SK-N-MC (cell line): ENCODE measurements around the gene SLC11A1.
A peak's percentile ranks its signal among the peaks of the same experiment; 100 is the strongest.

Source experiments
- EZH2 ChIP-seq: fragments of 200-600 bp; sonication (generic); IDR thresholded peaks from one replicate; pipeline ENCODE4 v1.6.1; 2017; ENCODE audit warnings: antibody characterized with exemption
- POLR2AphosphoS5 ChIP-seq: IDR thresholded peaks from 2 replicates; pipeline ENCODE4 v1.6.1; 2012; ENCODE audit warnings: mild to moderate bottlenecking, low read depth, low read length, borderline replicate concordance

DNA sequence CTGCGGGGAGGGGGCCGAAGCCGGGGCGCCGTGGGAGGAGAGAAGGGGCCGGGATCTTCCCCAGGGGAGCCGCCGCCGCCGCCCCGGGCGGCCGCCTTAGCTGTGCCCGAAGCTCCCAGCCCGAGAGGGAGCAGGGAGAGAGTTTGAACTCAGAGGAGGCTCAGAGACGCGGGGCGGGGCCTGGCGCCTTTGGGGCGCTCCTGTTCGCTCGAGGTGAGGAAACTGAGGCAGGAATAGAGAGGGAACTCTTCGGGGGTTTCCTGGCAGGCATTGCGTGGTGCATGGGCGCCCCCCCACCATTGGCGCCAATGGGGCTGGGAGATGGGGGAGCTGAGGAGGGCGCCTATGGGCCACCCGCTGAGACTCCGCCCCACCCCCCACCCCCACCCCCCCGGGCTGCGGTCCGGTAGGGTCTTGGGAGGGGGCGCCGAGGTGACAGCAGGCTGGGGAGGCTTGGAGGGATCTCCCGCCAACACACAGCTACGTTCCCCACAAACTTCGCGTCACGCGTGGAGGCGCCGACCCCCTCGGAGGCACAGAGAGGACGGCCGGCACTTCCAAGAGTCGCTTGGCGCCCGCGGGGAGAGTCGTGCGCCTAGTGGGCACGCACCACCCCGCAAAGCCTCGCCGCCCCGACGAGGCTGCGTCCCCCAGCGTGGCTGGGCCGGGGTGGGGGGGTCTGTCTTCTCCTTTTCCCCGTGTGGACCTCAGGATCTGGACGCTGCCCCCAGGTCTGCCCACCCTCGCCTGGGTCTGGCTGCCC lies 18.3 kb downstream of the SLC11A1 start:
- TF ChIP-seq EZH2 (no peak), POLR2AphosphoS5 (0 out of 2 replicates have a peak, but pooled peaks have one; percentile 13)
